ENCODE data around the gene TOX4.

Gene TOX4

GRCh38 chr14:21449899-21450216 is 27.1 kb upstream of the TOX4 start:
- FAIRE-seq (no peak), DNase-seq (ENCODE audit: insufficient read length, low spot score) (no peak)
- TF ChIP-seq CTCF (IDR thresholded peaks at IDR 0.05; ENCODE audit: insufficient read depth, missing control alignments): no peak

GRCh38 chr14:21454843-21455544 is 22.0 kb upstream of the TOX4 start:
- DNase-seq (ENCODE audit: insufficient read length, low spot score) (no peak), FAIRE-seq (no peak)
- TF ChIP-seq CTCF (IDR thresholded peaks at IDR 0.05; ENCODE audit: insufficient read depth, missing control alignments): no peak

DNA sequence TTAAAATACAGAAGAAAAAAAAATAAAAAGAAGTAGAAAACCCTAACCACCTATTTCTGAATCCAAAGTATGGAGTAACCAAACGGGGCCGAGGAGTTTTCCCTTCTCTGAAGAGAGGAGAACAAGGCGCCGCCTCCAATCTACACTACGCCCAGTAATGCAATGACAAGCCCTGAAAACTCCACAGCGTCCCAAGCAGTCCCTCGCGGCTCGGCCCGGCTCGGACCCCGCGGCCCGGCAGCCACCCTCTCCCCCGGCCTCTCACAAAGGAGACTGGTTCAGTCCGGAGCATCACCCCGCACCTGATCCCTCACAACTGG is 21.4 kb upstream of the TOX4 start:
- TF ChIP-seq CTCF (IDR thresholded peaks at IDR 0.05; ENCODE audit: insufficient read depth, missing control alignments): no peak
- DNase-seq (ENCODE audit: insufficient read length, low spot score) (no peak), FAIRE-seq (no peak)

DNA sequence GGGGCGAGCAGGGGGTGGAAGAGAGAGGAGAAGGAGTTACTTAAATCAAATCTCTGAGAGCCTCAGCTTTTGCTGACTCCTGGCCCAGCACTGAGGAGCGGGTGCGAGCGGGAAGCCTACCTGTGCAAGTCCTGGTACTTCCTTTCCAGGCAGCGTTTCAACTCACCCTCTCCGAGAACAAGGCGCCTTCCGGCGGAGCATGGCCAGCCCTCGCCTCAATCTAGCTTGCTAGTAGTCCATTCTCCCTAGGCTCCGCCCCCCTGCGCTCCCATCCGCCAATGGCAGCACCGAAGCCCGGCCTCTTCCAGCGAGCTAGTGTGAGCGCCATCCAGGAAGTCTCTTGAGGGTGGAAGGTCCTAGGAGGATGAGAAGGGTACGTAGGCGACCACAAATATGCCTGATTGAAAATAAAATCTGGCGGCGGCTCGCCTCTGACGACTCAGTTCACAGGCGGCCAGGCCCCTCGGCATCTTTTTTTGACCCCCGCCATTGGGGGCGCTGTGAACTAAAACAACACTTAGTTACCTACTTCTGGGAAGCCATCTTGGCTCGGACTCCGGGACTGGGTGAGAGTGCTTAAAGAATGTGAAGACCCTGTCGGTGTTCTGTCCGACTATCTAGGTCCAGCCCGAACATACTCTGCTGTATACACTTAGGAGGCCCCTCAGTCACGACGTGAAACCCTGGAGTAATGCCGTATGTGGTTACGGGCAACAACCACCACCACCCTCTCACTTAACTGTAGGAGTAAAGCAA is 20.9 kb upstream of the TOX4 start, which contains the start of gene CHD8:
CHD8 (minus strand) TSS at position 212 of the 756 bp plus-strand sequence. CDS start 24,480 bp downstream, outside the sequence.
- TF ChIP-seq CTCF (IDR thresholded peaks at IDR 0.05; ENCODE audit: insufficient read depth, missing control alignments): peak; percentile 83
- DNase-seq (ENCODE audit: insufficient read length, low spot score) (peak; percentile 84), FAIRE-seq (peak; percentile 72)

DNA sequence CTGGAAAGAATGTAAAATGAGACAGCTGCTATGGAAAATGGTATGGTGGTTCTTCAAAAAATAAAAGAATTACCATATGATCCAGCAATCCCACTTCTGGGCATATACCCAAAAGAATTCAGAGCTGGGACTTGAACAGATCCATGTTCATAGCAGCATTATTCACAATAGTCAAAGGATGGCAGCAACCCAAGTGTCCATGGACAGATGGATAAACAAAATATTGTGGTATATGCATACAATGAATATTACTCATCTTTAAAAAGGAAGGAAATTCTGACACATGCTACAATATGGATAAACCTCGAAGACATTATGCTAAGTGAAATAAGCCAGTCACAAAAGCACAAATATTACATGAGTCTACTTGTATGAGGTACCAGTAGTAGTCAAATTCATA is 9.4 kb upstream of the TOX4 start:
- no peak for TF ChIP-seq CTCF (IDR thresholded peaks at IDR 0.05; ENCODE audit: insufficient read depth, missing control alignments)
- no peak for DNase-seq (ENCODE audit: insufficient read length, low spot score)
- no peak for FAIRE-seq

DNA sequence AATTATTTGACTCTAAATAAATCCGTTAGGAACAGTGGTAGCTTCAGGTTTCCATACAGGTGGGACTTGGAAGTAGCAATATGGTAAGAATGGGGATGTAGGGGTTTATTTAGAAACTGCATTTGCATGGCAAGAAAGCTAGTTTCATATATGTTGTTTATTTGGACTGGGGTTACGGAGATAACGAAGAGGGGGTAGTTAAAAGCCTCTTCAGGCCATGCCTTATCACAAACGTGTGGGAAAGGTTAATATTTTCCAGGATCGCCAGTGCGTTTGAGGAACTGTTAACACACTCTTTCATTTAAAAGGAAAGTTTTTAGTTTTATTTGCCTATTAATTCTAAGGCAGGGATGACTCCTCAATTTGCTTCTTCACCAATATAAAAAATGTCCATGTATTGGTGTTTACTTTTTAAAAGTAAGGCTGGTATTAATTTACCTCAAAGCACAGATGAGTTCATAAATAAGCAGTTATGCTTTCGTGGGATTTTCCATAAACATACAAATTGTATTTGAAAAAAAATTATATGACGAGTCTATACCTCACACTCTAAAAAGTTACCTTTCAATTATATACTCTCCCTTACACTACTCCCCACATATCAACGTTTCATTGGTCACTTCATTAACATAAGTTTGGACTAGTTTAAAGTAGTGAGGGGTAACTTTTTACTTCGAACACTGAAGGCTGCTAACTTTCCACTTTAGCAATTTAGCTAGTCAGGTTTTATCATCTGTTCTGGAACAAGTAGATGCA is 1.1 kb upstream of the TOX4 start:
- TF ChIP-seq CTCF (IDR thresholded peaks at IDR 0.05; ENCODE audit: insufficient read depth, missing control alignments): no peak
- FAIRE-seq: no peak
- no peak for DNase-seq (ENCODE audit: insufficient read length, low spot score)

All from D721Med (cell line).